Neural progenitor cell (in vitro differentiated cells): ENCODE data around the gene EIF4EBP3.
"Not testable (repeated sequence)": the region's sequence is repeated elsewhere in the genome, so short reads cannot be mapped to it uniquely, and the experiment has no call there.

ENCODE experiments used
- EZH2 ChIP-seq: fragments of 200-600 bp; sonication (generic); IDR thresholded peaks from 2 replicates; pipeline ENCODE4 v1.6.1; 2017; ENCODE audit warnings: antibody characterized with exemption, mild to moderate bottlenecking, moderate library complexity
- EZH2phosphoT487 ChIP-seq: fragments of 200-600 bp; sonication (generic); IDR thresholded peaks from 2 replicates; pipeline ENCODE4 v1.6.1; 2017; ENCODE audit warnings: antibody characterized with exemption
- TF ChIP-seq, protein P1 (sequence below): fragments of 200-600 bp; sonication (generic); IDR thresholded peaks from 2 replicates; pipeline ENCODE4 v1.5.1; 2017; ENCODE audit warnings: antibody characterized with exemption, mild to moderate bottlenecking

DNA sequence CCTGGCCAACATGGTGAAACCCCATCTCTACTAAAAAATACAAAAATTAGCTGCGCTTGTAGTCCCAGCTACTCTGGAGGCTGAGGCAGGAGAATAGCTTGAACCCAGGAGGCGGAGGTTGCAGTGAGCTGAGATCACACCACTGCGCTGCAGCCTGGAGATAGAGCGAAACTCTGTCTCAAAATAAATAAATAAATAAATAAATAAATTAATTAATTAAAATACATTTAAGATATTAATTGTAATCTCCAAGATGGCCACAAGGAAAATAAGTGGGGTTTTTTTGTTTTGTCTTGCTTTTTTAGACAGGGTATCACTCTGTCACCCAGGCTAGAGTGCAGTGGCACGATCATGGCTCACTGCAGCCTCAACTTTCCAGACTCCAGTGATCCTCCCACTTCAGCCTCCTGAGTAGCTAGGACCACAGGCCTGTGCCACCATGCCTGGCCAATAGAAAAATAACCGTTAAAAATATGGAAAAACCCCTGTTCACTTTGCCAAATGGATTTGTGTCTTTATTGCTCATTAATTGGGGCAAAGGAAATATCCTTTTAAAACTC lies 31.8 kb downstream of the EIF4EBP3 start:
- TF ChIP-seq EZH2, EZH2phosphoT487: not testable (repeated sequence)
- TF ChIP-seq, protein P1, sequence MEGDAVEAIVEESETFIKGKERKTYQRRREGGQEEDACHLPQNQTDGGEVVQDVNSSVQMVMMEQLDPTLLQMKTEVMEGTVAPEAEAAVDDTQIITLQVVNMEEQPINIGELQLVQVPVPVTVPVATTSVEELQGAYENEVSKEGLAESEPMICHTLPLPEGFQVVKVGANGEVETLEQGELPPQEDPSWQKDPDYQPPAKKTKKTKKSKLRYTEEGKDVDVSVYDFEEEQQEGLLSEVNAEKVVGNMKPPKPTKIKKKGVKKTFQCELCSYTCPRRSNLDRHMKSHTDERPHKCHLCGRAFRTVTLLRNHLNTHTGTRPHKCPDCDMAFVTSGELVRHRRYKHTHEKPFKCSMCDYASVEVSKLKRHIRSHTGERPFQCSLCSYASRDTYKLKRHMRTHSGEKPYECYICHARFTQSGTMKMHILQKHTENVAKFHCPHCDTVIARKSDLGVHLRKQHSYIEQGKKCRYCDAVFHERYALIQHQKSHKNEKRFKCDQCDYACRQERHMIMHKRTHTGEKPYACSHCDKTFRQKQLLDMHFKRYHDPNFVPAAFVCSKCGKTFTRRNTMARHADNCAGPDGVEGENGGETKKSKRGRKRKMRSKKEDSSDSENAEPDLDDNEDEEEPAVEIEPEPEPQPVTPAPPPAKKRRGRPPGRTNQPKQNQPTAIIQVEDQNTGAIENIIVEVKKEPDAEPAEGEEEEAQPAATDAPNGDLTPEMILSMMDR: not testable (repeated sequence)
